GM15510 (cell line): ENCODE data around the gene GATA3.

ENCODE experiments used
- POLR2A ChIP-seq: IDR thresholded peaks from 3 replicates; pipeline ENCODE4 v1.6.1; 2011; ENCODE audit warnings: borderline replicate concordance; ENCODE audit not compliant: insufficient read length; ENCODE audit errors: extremely low read depth

Gene GATA3

GRCh38 chr10:8063128-8063908 lies 8.8 kb downstream of the GATA3 start:
- no peak for TF ChIP-seq POLR2A

- TF ChIP-seq POLR2A: no peak
These were observed 9.4 kb downstream of the GATA3 start for GRCh38 chr10:8063935-8064334.

GRCh38 chr10:8064436-8064835 lies 9.9 kb downstream of the GATA3 start:
- TF ChIP-seq POLR2A: no peak

- no peak for TF ChIP-seq POLR2A
These were observed 11.2 kb downstream of the GATA3 start for GRCh38 chr10:8065651-8066050.

- no peak for TF ChIP-seq POLR2A
These were observed 11.6 kb downstream of the GATA3 start for GRCh38 chr10:8066124-8066523.

- no peak for TF ChIP-seq POLR2A
These were observed 12.3 kb downstream of the GATA3 start for GRCh38 chr10:8066797-8067196.

- TF ChIP-seq POLR2A: no peak
These were observed 14.6 kb downstream of the GATA3 start for GRCh38 chr10:8069108-8069507.

GRCh38 chr10:8069627-8070026 lies 15.1 kb downstream of the GATA3 start:
- TF ChIP-seq POLR2A: no peak

GRCh38 chr10:8070440-8070839 lies 16.0 kb downstream of the GATA3 start:
- TF ChIP-seq POLR2A: no peak

- TF ChIP-seq POLR2A: no peak
These were observed 16.5 kb downstream of the GATA3 start for GRCh38 chr10:8071006-8071405.

- no peak for TF ChIP-seq POLR2A
These were observed 17.2 kb downstream of the GATA3 start for GRCh38 chr10:8071666-8072065.

- TF ChIP-seq POLR2A: no peak
These were observed 17.7 kb downstream of the GATA3 start for GRCh38 chr10:8072211-8072610.

- TF ChIP-seq POLR2A: no peak
These were observed 19.4 kb downstream of the GATA3 start for GRCh38 chr10:8073691-8074416.

GRCh38 chr10:8074881-8075280 lies 20.4 kb downstream of the GATA3 start:
- no peak for TF ChIP-seq POLR2A

- TF ChIP-seq POLR2A: no peak
These were observed 21.1 kb downstream of the GATA3 start for GRCh38 chr10:8075282-8076260.
